GM21529 (cell line): ENCODE measurements around the gene CACNB2.
A peak's percentile ranks its signal among the peaks of the same experiment; 100 is the strongest.

Source experiments
- ATAC-seq: cut with Tn5 transposase; IDR thresholded peaks from one replicate; pipeline ENCODE4 v1.9.1; 2021; ENCODE audit not compliant: unreplicated experiment

CACNB2 gene

DNA sequence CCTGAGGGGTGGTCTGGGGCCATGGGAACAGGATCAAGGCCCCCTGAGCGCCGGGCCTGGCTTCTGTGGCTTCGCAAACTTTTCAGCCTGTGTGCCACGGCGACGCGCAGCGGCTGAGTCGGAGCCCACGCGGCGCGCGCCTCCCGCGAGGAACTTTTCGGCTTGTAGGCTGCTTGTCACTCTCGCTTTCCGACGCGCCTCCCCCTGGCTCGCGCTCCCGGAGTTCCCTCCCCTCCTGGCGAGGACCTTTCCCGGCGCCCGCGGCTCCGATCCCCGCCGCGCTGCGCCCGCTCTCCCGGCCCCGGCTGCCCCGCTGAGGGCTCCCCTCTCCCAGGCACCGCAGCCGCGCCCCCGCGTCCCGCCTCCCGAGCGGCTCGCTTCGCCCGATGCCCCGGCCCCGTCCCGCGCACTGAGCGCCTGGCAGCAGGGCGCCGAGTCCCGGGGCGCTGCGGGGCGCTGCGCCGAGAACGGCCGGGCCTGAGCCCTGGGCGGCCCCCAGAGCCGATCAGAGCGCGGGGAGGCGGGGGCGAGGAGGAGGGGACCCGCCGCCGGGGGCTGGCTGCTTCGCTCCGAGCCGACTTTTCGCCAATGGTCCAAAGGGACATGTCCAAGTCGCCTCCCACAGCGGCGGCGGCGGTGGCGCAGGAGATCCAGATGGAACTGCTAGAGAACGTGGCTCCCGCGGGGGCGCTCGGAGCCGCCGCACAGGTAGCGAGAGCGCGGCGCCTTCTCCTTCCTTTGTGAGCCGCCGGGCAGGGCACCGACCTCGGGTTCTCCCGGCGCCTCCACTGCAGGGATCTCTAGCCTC lies at the start of gene CACNB2:
CACNB2 (plus strand) TSS at position 276 of the 808 bp plus-strand sequence.
- ATAC-seq, result no peak

DNA sequence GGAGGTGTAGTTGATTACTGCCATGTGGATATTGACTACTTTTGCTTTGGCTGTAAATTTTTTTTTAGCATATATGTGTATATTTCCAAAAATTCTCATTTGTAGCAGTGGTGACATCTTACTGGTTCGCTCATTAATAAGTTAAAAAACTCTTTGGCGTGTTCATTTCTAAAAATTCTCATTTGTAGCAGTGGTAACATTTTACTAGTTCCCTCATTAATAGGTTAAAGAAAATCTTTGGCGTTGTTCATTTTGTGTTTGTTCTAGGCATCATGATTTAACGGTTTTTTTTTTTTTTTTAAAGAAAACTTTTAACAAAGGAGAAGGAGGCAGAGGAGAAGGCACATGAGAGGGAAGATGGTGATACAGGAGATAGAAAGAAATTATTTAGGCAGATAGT lies 45.9 kb upstream of the CACNB2 start:
- no peak for ATAC-seq

DNA sequence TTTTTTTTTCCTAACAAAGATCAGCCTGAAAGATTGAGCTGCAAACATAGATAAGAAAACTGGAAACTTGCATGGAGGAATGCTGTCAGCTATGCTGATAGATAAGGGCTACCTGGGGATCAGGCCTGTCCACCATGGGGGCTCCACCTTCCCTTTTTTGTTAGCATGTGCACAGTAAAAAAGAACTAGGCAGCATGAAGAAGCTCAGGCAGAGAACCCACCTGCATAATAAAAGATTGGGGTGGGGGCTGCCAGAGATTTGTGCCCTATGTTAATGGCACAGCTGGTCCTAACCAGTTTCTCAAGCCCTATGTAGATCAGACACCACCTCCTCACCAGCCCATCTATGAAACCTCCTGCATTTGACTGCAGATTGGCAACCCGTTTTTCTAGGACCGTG lies 45.4 kb upstream of the CACNB2 start:
- no peak for ATAC-seq

DNA sequence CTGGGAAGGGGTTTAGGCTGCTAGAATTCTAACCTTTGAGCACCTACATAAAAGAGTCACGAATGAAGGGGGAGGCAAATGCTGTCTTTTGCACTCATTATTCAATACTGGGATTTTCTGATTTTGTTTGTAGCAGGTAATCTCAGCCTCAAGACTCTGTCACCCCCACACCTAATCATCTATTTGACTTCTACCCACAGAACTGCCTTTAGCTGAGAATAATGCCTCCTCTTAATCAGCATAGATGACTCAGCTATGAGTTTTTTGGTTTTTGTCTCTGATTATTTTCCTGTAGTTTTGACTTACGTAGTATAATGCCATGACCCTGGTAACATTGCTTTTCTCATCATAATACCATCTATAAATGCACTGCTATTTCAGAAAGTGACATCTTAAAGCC lies 42.7 kb upstream of the CACNB2 start:
- ATAC-seq, result no peak

DNA sequence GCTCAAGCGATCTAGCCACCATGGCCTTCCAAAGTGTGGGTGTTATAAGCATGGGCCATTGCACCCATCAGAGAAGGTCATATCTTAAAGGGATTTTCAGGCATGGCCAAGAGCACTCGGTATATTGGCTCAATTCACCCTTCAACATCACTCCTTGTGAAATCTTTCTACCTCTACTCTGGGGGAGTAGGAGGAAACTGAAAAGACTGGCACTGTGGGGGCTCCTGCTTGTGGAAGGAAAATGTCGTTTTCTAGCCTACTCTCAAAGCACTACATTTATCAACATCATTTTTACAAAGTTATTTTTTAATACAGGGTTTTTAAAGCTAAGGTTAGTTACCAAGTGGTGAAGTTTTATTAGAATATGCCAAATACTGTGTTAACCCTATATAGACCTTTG lies 42.0 kb upstream of the CACNB2 start:
- no peak for ATAC-seq

DNA sequence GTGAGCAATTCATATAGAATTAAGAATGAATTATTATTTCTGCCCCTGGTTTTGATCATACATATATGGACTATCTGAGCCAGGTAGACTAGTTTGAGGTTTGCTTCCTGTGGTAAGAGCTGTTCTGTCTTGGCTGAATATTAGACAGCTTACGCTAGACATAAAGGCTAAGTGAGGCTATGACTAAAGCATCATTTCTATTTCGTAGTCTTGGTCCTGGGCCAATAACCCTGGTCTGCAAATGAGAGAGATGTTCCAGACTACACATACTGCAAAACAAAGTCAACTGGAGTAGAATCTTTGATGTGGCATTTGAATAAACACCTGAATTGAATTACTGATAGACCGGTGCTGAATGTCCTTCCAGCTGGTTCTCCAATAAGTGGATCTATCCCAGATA lies 40.8 kb upstream of the CACNB2 start:
- no peak for ATAC-seq

DNA sequence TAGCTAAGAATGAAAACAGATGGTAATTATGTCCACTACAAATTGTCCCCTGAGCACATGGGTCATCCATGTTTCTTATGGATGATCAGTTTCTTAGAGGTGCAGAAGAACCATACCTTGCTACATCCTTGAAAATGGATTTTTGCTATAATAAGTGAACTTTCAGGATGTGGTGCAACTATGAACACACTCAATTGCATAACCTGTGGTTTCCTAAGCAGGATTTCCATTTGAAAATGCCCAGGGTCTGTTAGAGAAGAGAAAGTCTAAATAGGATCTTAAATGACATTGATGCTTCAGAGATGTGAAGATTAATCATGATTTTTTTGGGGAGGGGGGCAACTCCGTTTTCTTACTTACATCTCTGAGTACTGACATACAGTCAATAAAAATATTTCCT lies 39.6 kb upstream of the CACNB2 start:
- ATAC-seq, result no peak

DNA sequence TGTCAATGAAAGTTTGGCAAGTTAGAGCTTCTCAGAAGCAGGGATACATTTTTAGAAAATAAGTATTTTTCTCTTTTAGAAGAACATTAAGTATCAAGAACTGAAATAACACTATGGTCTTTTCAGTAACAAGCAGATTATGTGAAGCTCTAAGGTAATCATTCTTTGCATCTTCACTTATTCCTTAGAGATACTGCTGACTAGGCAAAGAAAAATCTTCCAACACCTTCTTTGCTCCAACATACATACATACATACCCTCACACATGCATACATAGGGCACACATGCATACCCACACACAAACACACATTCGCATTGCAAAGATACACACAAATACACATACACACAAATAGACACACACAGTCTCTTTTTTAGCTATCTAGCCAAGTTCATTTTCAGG lies 37.8 kb upstream of the CACNB2 start:
- ATAC-seq, result no peak

DNA sequence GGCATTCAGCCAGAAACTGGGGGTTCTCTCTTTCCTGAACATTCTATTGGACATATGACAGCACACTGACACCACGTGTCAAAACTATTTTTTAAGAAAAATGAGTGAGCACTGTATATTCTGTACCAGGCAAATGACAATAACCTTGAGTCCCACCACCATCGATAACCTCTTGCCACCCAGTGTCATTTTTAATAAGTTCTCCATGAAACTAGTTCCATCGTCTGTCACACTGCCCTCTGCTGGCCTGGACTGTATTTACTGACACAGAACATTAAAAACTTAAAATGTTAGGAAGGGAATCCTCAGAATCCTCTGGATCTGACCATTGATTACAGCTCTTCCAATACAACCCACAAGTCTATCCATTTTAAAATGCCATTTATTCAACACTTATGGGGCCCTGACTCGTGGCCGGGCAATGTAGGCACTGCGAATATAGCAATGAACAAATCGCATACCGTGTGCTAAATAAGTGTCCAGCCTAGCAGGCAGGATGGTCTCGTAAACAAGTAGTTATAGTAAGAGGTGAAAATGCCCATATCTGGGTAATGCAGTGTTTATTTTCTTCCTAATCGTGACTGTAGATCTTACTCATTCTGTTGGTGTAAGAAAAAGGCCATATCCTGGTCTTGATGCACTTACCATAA lies 35.9 kb upstream of the CACNB2 start:
- ATAC-seq, result peak; percentile 59

DNA sequence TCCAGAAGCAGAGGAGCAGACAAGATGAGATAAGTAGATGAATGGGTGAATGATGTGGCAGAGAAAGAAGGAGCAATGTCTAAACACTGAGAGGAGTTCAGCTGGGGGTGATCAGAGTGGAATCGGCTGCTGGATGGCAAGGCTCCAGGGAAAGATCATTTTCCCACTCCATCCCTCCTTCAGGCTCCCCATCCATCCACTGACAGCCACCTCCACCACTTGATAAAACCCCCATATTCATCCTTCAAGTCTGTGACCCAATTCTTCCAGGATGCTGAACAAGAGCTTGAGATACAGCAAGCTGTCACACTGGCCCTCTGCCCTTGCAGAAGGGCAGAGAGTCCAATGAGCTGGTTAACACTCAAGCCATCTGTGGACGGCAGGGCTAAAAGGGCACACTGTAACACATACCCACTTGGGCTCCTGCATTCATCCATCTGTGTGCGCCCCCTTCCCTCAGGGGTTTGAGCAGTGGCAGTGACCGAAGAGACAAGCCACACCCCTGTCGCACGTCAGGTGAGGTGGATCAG lies 30.8 kb upstream of the CACNB2 start:
- ATAC-seq, result no peak

DNA sequence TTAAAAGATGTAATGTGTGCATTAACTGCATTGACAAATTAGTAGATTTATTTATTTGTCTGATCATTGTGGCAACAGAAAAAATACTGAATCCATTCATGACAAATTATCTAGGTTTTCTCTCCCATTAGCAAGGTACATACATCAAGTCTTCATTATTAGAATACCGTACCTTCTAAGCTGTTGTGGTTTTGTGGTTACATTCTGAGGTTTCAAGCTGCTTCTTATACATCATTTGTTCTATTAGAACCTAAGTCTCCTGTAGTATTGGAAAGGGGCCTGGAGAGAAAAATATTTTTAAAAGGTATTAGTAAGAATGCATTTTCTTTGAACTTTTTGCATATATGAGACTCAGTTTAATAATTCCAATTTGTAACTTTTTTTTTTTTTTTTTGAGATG lies 26.3 kb upstream of the CACNB2 start:
- no peak for ATAC-seq

DNA sequence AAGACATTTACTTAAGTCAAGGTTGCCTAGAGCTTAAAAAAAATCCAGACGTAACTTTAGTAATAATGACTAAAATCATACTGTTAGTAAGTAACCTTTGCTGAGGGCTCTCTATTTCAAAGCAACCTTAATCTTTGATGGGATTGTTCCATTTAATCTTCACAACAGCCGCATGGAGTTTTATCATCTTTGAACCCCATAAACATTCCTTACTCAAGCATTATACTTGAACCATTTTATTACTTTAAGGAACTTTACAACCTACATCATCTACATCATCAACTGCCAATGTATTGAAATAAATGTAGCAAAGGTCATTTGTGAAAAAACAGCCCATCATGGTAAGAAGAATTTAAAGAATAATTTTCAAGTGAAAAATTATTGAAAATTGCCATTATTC lies 22.9 kb upstream of the CACNB2 start:
- ATAC-seq, result no peak

DNA sequence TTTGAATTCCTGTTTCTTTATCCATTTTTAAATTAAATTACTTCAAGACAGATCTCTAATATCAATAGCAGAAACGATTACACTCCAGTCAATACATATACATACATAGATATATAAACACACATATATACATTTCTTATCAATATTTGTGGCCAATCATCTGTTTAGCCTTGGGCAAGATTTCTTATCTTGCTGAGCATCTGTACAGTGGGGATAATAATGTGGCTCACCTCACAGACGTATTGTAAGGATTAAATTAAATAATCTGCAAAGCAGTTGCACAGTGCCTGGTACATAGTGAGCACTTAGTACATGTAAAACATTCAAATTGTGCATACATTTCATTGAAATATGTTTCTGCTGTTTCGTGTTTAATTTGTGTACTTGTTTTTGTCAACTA lies 17.5 kb upstream of the CACNB2 start:
- no peak for ATAC-seq

DNA sequence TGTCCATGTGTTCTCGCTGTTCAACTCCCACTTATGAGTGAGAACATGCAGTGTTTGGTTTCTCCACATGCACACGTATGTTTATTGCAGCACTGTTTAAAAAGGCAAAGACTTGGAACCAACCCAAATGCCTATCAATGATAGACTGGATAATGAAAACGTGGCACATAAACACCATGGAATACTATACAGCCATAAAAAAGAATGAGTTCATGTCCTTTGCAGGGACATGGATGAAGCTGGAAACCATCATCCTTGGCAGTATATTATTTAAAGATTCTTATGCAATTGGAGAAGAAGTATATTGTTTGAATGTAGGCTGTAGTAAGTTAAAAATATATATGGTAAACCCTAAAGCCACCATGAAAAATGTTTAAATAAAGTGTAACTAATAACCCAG lies 7.2 kb upstream of the CACNB2 start:
- ATAC-seq, result no peak

DNA sequence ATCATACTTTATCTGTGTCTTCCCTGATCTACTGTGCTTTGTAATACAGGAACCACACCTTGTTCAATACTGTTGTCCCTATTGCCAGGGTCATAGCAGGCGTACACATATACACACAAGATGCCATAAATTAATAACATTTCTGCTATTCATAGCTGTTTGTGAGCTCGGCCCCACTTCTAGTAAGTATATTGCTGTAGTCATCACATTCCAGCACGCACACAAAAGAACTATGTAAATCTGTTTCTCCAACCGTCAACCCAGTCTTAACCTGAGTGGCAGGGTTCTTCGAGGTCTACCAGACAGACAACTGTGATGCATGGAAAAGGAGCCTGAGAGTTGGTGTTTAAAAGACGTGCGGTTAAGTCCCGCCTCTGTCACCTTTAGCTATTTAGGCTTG lies 5.7 kb upstream of the CACNB2 start:
- ATAC-seq, result no peak

DNA sequence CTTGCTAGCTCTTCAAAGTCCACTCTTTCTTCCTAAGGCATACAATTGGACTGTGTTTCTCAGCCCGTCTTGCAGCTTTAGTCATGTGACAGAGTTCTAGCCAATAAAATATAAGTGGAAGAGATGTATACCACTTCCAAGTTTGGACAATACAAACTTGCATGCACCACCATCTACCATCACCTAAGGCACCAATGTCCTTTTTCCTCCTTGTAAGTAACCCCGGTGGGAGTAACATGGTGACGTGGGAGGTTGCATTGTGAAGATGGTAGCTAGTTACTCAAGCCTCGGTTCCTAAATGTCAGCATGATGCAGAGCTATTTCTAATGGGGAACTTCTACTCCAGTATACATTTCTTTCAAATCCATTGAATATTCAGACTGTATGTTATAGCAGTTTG lies 5.3 kb upstream of the CACNB2 start:
- ATAC-seq, result no peak

DNA sequence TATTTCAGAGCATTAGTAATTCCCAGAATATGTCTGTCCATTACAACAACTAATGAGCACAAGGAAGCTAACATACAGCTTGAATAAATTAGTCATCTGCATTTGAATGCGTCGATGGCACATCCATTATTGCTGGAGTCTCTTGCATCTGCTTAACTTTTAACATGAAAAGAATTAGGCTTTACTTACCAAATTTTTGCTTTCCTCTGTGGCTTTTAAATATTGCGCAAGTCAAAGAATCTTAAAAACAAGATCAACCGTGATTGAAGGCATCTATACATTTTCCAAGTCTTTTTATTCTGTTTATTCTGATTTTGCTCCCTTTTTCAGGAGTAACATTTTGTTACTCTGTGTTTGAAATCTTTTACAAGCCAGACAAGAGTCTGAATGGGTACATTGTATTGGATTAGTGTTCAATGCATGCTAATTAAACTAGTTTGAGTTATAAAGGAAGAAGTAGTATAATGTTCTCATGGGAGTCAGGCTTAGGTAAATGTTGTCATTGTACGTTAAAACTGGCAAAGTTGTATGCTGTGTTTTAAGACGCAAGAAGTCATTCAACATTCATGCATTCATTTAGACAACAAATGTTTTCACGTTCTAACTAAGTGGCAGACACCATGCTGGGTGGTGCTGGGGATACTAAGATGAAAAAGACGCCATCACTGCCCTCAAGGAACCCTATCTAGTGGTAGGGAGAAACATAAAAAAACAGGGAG lies 4.0 kb upstream of the CACNB2 start:
- no peak for ATAC-seq

DNA sequence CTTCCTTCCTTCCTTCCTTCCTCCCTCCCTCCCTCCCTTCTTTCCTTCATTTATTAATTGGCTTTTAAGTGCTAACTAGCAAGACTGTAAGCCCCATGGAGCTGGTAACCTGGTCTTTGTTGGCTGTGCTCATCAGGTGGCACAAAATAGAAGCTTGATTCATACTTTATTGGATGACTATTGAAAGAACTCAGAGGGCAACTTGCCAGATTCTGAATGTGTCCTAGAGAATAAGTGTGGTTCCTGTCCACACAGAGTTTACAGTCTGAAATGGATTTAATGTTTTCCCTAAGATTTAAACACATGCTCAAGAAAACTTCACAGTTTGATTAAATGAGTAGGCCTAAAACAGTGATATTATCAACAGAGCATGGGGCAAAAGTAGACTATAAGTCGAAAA lies 3.1 kb upstream of the CACNB2 start:
- no peak for ATAC-seq

DNA sequence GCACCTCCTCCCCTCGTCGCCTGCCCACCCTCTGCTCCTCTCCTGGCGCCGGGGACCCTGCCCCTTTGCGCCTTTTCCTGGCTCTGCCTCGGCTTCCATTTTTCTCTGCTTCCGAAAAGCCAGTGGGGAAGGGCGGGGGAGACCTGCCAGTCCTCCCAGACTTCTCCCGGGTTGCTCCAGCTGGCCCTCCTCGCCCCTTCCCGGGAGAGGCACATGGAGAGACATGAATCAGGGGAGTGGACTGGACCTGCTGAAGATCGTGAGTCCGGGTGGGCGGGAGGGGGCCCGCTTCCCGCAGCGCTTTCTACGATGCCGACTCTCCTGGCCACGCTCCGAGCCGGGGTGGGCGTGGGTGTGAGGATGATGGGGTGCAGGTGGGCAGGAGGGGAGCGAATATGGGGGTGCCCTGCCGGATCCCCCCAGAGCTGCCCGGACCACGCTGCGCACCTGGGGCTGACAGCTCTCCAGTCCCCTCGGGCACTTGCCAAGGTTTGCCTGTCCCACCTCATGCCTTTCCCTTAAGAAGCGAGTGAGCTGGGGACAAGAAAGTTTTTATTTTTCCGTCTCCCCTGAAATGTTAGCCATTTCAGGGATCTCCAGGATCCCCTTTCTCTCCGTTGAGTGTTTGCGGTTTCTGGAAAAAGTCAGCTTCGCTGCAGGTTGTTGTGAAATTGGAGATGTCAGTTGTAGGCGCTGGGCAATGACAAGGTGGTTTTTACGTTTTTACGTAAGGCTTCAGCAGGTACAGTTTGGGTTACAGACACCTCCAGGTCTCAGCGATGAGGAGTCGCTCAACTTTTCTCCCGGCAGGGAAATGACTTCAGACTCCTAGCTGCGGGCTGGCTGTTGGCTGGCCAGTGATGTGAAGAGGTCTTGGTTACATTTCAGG lies 977 bp downstream of the CACNB2 start:
- no peak for ATAC-seq

DNA sequence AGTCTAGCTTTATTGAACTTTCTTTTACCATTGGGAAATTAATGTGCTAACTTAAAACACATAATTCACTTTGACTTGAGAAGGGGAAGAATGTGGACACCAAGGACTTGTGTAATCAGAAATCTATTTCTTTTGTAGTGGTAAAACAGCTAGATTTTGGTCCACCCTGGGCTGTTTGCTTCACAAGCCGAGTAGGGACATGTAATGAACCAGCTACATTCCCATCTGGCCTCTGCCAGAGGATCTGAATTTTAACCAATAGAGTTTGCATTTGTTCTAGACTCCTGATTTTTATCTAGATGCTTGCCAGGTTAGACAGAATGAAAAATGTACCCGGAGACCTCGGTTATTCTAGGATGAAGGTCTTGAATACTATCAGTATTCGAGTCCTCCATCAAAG lies 1.9 kb downstream of the CACNB2 start:
- no peak for ATAC-seq

DNA sequence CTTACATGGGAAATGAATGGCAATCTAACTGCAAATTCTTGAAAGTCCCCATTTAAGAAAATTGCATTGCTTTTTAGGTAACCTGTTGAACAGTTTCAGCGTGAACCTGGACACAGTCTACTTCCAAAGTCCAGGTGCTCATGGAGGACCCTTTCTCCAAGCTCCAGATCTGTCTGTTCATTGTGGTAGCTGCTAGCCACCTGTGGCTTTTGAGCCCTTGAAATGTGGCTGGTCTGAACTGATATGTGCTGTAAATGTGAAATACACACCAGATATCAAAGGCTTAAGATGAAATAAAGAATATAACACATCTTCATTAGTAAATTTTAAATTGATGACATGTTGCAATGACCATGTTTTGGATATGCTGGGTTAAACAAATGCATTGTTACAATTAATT lies 4.2 kb downstream of the CACNB2 start:
- ATAC-seq, result no peak
